Smooth muscle cell (in vitro differentiated cells): ENCODE results near the gene ADGRG6. TPM values are rescaled to one million over a fixed set of nuclear protein-coding genes. Genes with fewer than 3 reads are reported as not detected.

ENCODE experiments used
- DNase-seq: peaks from one replicate; lab custom pipeline; 2025; ENCODE audit not compliant: unreplicated experiment; lab: John Stamatoyannopoulos, UW
- H2AFZ ChIP-seq: fragments of 200-600 bp; sonication (generic); 2 replicates; pipeline ENCODE4 v1.6.0; 2016; ENCODE audit warnings: antibody characterized with exemption, low read depth, mild to moderate bottlenecking
- H3F3A ChIP-seq: fragments of 200-600 bp; sonication (generic); 2 replicates; pipeline ENCODE4 v1.6.0; 2017; ENCODE audit warnings: antibody characterized with exemption, low read depth
- H3K27ac ChIP-seq: fragments of 200-600 bp; sonication (generic); 2 replicates; pipeline ENCODE4 v1.5.1; 2016; ENCODE audit warnings: low read depth, mild to moderate bottlenecking
- H3K27me3 ChIP-seq: fragments of 200-600 bp; sonication (generic); 2 replicates; pipeline ENCODE4 v1.6.1; 2016; ENCODE audit warnings: low read depth, mild to moderate bottlenecking
- H3K36me3 ChIP-seq: fragments of 200-600 bp; sonication (generic); 2 replicates; pipeline ENCODE4 v1.5.1; 2016; ENCODE audit warnings: low read depth
- H3K4me1 ChIP-seq: fragments of 200-600 bp; sonication (generic); 2 replicates; pipeline ENCODE4 v1.5.1; 2016; ENCODE audit warnings: low read depth
- H3K4me2 ChIP-seq: fragments of 200-600 bp; sonication (generic); 2 replicates; pipeline ENCODE4 v1.6.0; 2016; ENCODE audit warnings: mild to moderate bottlenecking
- H3K4me3 ChIP-seq: fragments of 200-600 bp; sonication (generic); 2 replicates; pipeline ENCODE4 v1.5.1; 2016; ENCODE audit warnings: mild to moderate bottlenecking
- H3K79me2 ChIP-seq: fragments of 200-600 bp; sonication (generic); 2 replicates; pipeline ENCODE4 v1.6.0; 2016; ENCODE audit warnings: low read depth, mild to moderate bottlenecking
- H3K9ac ChIP-seq: fragments of 200-600 bp; sonication (generic); 2 replicates; pipeline ENCODE4 v1.6.0; 2016; ENCODE audit warnings: low read depth
- H3K9me3 ChIP-seq: fragments of 200-600 bp; sonication (generic); replicated peaks from 2 replicates; pipeline ENCODE4 v1.5.1; 2016; ENCODE audit warnings: low read depth
- H4K20me1 ChIP-seq: fragments of 200-600 bp; sonication (generic); 2 replicates; pipeline ENCODE4 v1.6.0; 2016; ENCODE audit warnings: low read depth
- WGBS: methylation state at CpG from one replicate; pipeline ENCODE4 v1.1.7; 2016; ENCODE audit warnings: low lambda C conversion rate; 5-methylcytosine and 5-hydroxymethylcytosine counted together
- polyA plus RNA-seq: library from polyadenylated mRNA; unstranded; fragments of >200 nt; fragmentation: Nextera tagmentation; extraction: Ambion mirVana; gene quantifications from 2 replicates; pipeline ENCODE4 v1.2.1, GENCODE V29; 2016
- total RNA-seq: library from RNA; depleted of rRNA; stranded (reverse); fragments of >200 nt; gene quantifications from 2 replicates; pipeline ENCODE4 v1.2.3, GENCODE V29; 2014
- TF ChIP-seq, protein P1 (sequence below): fragments of 200-600 bp; sonication (generic); IDR thresholded peaks from 2 replicates; pipeline ENCODE4 v1.5.1; 2017; ENCODE audit warnings: borderline replicate concordance, mild to moderate bottlenecking, antibody characterized with exemption; ENCODE audit not compliant: insufficient read depth, poor library complexity, severe bottlenecking

Gene ADGRG6
- total and polyA plus RNA-seq, 2 experiments from 2014 or later = 0.77 to 14.2 TPM

- Histone ChIP-seq H3K79me2 (no peaks in the 10 kb centered on the region), H4K20me1 (no peaks in the 10 kb centered on the region), H3F3A (no peaks in the 10 kb centered on the region), H3K4me2 (no peak overlapping the region), H3K4me1 (no peaks in the 10 kb centered on the region), H3K27me3 (no peaks in the 10 kb centered on the region), H2AFZ (no peak overlapping the region), H3K36me3 (no peaks in the 10 kb centered on the region), H3K9ac (no peak overlapping the region), H3K9me3 (no peaks in the 10 kb centered on the region), H3K4me3 (no peak overlapping the region), H3K27ac (no peak overlapping the region)
- no peak for DNase-seq
- WGBS = 100% methylated on average over 1 of the region's 1 CpG
- TF ChIP-seq, protein P1, sequence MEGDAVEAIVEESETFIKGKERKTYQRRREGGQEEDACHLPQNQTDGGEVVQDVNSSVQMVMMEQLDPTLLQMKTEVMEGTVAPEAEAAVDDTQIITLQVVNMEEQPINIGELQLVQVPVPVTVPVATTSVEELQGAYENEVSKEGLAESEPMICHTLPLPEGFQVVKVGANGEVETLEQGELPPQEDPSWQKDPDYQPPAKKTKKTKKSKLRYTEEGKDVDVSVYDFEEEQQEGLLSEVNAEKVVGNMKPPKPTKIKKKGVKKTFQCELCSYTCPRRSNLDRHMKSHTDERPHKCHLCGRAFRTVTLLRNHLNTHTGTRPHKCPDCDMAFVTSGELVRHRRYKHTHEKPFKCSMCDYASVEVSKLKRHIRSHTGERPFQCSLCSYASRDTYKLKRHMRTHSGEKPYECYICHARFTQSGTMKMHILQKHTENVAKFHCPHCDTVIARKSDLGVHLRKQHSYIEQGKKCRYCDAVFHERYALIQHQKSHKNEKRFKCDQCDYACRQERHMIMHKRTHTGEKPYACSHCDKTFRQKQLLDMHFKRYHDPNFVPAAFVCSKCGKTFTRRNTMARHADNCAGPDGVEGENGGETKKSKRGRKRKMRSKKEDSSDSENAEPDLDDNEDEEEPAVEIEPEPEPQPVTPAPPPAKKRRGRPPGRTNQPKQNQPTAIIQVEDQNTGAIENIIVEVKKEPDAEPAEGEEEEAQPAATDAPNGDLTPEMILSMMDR = no peak
These were observed 156.0 kb downstream of the ADGRG6 start for GRCh38 chr6:142457638-142458406.

DNA sequence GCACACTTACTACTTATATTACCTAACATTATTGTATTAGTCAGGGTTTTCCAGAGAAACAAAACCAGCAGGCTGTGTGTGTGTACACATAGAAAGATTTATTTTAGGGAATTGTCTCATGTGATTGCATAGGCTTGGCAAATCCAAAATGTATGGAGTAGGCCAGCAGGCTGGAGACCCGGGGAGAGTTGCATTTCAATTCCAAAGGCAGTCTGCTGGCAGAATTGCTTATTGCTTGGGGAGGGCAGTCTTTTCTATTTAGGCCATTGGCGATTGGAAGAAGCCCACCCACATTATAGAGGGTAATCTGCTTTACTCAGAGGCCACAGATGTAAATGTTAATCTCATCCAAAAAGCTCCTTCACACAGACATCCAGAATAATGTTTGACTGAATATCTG, 157.0 kb downstream of the ADGRG6 start:
- Histone ChIP-seq H3K27ac (no peak overlapping the region), H3K9me3 (no peaks in the 10 kb centered on the region), H4K20me1 (no peaks in the 10 kb centered on the region), H3K4me2 (no peak overlapping the region), H3K79me2 (no peaks in the 10 kb centered on the region), H3K36me3 (no peaks in the 10 kb centered on the region), H3K27me3 (no peaks in the 10 kb centered on the region), H3K4me1 (no peaks in the 10 kb centered on the region), H2AFZ (no peak overlapping the region), H3F3A (no peaks in the 10 kb centered on the region), H3K9ac (no peak overlapping the region), H3K4me3 (no peak overlapping the region)
- WGBS = 82% methylated on average over 2 of the region's 2 CpGs
- DNase-seq = no peak
- TF ChIP-seq, protein P1 = no peak

DNA sequence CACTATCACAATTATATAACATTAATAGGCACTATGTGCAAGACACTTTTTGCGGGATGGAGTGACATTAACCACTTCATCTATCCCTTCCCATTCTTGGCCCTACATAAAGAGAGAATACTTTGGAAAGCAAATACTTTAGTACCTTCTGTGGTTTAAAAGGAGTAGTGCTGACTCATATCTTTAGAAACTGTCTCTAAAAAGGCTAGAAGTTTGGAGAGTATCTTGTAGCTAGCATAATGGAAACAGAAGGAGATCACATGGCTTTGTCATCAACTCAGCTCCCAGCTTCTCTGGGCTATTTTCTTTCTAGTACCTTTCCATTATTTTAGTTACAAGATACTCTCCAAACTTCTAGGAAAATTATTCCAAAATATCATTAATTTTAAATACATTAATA, 157.5 kb downstream of the ADGRG6 start:
- Histone ChIP-seq H3K9ac (no peak overlapping the region), H3K27me3 (no peaks in the 10 kb centered on the region), H3K4me2 (no peak overlapping the region), H3K9me3 (no peaks in the 10 kb centered on the region), H3K4me3 (no peak overlapping the region), H2AFZ (no peak overlapping the region), H3K36me3 (no peaks in the 10 kb centered on the region), H3K4me1 (no peaks in the 10 kb centered on the region), H3F3A (no peaks in the 10 kb centered on the region), H3K27ac (no peak overlapping the region), H3K79me2 (no peaks in the 10 kb centered on the region), H4K20me1 (no peaks in the 10 kb centered on the region)
- DNase-seq = no peak
- WGBS = 94% methylated on average over 1 of the region's 1 CpG
- TF ChIP-seq, protein P1 = no peak

- Histone ChIP-seq H3F3A (no peaks in the 10 kb centered on the region), H2AFZ (no peak overlapping the region), H3K27me3 (no peaks in the 10 kb centered on the region), H3K36me3 (no peaks in the 10 kb centered on the region), H3K4me2 (no peak overlapping the region), H3K79me2 (no peaks in the 10 kb centered on the region), H3K9me3 (no peaks in the 10 kb centered on the region), H4K20me1 (no peaks in the 10 kb centered on the region), H3K9ac (no peak overlapping the region), H3K4me3 (no peak overlapping the region), H3K27ac (no peak overlapping the region), H3K4me1 (no peaks in the 10 kb centered on the region)
- 93% methylated on average over 2 of the region's 2 CpGs for WGBS
- TF ChIP-seq, protein P1 = no peak
- no peak for DNase-seq
These were observed 160.5 kb downstream of the ADGRG6 start for GRCh38 chr6:142462260-142462659.
